Gastroesophageal sphincter (tissue), 3 donors: Measurements from ENCODE around the gene HCRT.

Experiments
- EP300 ChIP-seq: sonication (generic); formaldehyde crosslinking; IDR thresholded peaks from one replicate; pipeline ENCODE4 v1.6.1; 2017; ENCODE audit warnings: antibody characterized with exemption, mild to moderate bottlenecking
- POLR2A ChIP-seq, 2 donors: fragments of 450-650 bp; IDR thresholded peaks; one replicate each; pipeline ENCODE4 v1.6.1; 2017; ENCODE audit warnings: antibody characterized with exemption in 2 of 2, mild to moderate bottlenecking in 2 of 2, moderate library complexity in 1 of 2
- POLR2AphosphoS5 ChIP-seq: sonication (generic); formaldehyde crosslinking; IDR thresholded peaks from one replicate; pipeline ENCODE4 v1.6.1; 2017; ENCODE audit warnings: antibody characterized with exemption
- TF ChIP-seq, protein P1 (sequence below), 4 experiments: fragments of 200-600 bp in 2 of 4; fragments of 450-650 bp in 2 of 4; sonication (generic) in 1 of 4; IDR thresholded peaks; one replicate each; pipeline ENCODE4 v1.5.1; 2017 to 2019; ENCODE audit warnings: antibody characterized with exemption in 4 of 4, mild to moderate bottlenecking in 2 of 4, moderate library complexity in 2 of 4

DNA sequence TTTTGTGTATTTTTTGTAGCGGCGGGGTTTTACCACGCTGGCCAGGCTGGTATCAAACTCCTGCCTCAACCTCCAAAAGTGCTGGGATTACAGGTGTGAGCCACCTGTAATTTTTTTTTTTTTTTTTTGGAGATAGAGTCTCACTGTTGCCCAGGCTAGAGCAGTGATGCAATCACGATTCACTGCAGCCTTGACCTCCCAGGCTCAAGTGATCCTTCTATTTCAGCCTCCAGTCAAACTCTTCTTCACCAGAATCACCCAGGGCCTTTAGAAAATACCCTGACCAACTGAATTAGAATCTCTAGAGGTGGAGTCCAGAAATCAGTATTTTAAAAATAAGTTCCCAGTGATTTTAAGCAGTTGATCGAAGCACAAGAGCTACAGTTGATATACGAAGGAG is 50.1 kb downstream of the HCRT start:
- TF ChIP-seq, protein P1, sequence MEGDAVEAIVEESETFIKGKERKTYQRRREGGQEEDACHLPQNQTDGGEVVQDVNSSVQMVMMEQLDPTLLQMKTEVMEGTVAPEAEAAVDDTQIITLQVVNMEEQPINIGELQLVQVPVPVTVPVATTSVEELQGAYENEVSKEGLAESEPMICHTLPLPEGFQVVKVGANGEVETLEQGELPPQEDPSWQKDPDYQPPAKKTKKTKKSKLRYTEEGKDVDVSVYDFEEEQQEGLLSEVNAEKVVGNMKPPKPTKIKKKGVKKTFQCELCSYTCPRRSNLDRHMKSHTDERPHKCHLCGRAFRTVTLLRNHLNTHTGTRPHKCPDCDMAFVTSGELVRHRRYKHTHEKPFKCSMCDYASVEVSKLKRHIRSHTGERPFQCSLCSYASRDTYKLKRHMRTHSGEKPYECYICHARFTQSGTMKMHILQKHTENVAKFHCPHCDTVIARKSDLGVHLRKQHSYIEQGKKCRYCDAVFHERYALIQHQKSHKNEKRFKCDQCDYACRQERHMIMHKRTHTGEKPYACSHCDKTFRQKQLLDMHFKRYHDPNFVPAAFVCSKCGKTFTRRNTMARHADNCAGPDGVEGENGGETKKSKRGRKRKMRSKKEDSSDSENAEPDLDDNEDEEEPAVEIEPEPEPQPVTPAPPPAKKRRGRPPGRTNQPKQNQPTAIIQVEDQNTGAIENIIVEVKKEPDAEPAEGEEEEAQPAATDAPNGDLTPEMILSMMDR (IDR thresholded peaks at IDR 0.05) = no peak
- TF ChIP-seq POLR2A (IDR thresholded peaks at IDR 0.05) (no peak), POLR2AphosphoS5 (no peak), EP300 (no peak)
